ENCODE results near the gene ZNF837.
"Not testable (repeated sequence)": the region's sequence is repeated elsewhere in the genome, so short reads cannot be mapped to it uniquely, and the experiment has no call there.

Gene ZNF837

DNA sequence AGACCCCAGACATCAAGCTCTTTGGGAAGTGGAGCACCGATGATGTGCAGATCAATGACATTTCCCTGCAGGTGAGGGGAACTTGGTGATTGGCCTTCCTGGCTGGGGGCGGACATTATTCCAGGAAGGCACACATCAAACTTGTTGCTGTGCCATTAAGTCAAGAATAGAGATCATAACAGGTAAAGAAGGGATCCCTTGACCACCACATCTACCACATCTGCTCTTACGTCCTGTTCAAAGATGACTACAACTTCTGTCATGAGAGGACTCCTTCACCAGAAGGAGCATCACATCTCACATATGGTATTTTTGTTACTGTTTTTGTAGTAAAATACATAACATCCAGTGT, 7.3 kb upstream of the ZNF837 start:
- ATAC-seq (replicated peaks) = no peak
- H3K27me3 Mint-ChIP-seq = no peaks in the 10 kb centered on the region
- peaks cover 22 to 51% of the 10 kb centered on the region in 2 donors for H3K4me1 Mint-ChIP-seq
- no peak for DNase-seq
- H3K4me3 Mint-ChIP-seq = peak overlapping the region; percentile 91 to 96
- H3K9me3 Mint-ChIP-seq = no peaks in the 10 kb centered on the region
- H3K27ac Mint-ChIP-seq = peak overlapping the region; percentile 98
- peaks cover 29 to 51% of the 10 kb centered on the region in 2 donors for H3K36me3 Mint-ChIP-seq

DNA sequence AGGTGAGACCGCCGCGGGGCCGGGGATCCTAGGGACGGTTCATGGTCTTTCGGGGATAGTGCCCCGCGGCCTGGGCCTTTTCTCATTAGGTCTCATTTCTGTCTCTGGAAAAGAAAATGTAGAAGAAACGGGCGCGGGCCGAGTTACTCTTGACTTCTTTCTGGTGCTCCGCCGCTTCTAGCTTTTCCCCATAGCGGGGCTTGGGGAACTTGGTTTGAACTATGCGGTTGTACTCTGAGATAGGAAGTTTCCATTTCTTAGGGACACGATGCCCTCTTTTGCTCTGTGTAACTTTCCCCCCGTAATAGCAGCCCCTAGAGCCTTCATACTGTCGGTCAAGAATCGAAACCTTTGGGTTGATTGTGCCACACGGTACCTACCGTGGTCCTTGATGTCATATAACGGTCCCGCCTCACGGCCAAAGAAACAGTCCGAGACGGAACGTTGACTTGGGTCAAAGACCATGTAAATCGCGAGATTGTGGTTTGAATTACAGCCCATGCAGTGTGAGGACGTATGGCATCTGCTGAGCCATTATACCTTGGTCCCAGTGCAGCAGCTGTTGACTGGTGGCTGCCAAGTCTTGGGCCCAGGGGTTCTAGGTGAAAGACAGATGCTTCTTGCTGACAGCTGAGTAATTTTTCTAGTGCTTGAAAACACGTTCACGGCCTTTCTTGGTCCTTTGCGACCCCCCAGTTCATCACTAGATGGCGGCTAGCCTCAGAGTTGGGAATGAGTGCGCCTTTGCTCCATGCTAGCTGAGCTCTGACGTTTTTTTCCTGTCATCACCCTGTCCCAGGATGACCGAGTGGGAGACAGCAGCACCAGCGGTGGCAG, 6.7 kb upstream of the ZNF837 start:
- peak overlapping the region; percentile 91 to 96 for H3K4me3 Mint-ChIP-seq
- no peaks in the 10 kb centered on the region for H3K9me3 Mint-ChIP-seq
- no peak for DNase-seq

DNA sequence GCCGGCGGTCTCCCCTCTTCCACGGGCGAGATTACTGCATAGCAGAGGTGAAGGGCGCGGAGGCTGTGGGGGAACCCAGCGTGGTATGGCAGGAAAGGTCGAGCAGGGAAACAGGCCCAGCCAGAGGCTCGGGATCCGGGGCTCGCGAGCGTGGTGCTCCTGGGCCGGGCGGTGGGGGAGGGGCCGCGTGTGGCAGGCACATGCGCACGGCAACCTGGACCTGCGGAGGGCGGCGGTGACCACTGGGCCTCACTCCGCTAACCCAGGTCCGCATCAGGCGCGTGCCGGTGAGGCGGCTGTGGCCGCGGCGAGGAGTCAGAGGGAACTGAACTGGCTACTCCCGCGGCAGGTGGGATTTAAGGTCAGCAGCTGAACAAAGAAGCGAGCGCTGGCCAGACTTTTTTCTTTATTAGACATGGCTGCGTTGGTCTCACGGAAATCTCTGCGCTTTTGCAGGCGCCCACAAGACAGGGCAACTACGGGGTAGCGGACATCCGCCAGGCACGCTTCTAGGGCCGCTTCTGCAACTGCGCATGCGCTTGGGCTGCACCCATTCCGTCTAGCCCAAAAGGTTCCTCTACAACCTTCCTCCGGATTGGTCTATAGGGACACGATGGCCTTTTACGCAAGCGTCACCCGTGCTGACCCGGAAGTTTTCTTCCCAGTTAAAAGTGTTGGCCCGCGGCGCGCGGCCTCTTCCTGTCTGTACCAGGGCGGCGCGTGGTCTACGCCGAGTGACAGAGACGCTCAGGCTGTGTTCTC, 5.9 kb upstream of the ZNF837 start, which contains the start of gene RPS5:
Gene RPS5, plus strand, starts transcription at position 694 of the 762 bp plus-strand sequence. CDS start 869 bp downstream, outside the sequence.
- H3K4me1 Mint-ChIP-seq = peaks cover 21 to 58% of the 10 kb centered on the region in 2 donors
- no peaks in the 10 kb centered on the region for H3K9me3 Mint-ChIP-seq
- H3K27ac Mint-ChIP-seq = peak within 1 kb of the TSS; percentile 98
- H3K27me3 Mint-ChIP-seq = no peaks in the 10 kb centered on the region
- H3K4me3 Mint-ChIP-seq = peak within 1 kb of the TSS; percentile 91 to 96
- ATAC-seq (replicated peaks) (peak; percentile 90 to 92), DNase-seq (peak; percentile 96)
- H3K36me3 Mint-ChIP-seq = peaks cover 24 to 40% of the 10 kb centered on the region in 2 donors

More for the DNA sequence above, 6.7 kb upstream of the ZNF837 start:
- no peaks in the 10 kb centered on the region for H3K27me3 Mint-ChIP-seq
- H3K36me3 Mint-ChIP-seq = peaks cover 24 to 45% of the 10 kb centered on the region in 2 donors
- H3K4me1 Mint-ChIP-seq = peaks cover 18 to 50% of the 10 kb centered on the region in 2 donors
- H3K27ac Mint-ChIP-seq = peak overlapping the region; percentile 98
- ATAC-seq (replicated peaks) = peak in 1 of 2 donors; percentile 7

DNA sequence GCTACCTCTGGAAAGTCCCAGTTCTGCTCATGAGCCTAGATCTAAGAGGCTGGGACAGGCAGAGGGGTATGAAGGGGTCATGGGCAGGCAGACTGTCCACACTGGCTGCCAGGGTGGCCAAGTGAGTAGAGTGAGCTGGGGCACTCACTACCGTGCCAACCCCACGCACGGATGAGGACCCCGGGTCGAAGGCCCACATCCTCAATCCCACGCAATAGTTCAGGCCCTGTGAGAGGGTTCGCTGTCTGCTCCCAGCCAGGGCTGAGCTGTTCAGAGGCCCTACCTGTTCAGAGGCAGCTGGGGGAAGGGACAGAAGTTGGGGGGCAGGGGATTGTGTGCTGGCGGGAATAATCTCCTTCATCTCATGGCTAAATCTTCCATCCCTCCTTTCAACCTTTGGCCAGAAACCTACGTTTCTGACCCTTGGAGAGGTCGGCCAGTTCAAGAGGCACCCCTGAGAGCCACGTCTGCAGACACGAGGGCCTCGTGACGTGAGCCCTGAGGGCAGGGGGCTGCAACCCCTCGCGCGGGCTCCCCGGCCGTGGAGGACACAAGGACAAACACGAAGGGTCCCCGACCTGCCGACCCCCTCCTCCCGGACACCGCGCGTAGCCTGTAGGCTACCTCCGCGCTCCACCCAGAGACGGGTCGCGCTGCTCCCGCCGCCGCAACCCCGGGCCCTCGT, 5.2 kb upstream of the ZNF837 start:
- ATAC-seq (replicated peaks) = peak; percentile 0 to 12
- Mint-ChIP-seq H3K27me3 (no peaks in the 10 kb centered on the region), H3K4me1 (peaks cover 22 to 58% of the 10 kb centered on the region in 2 donors), H3K9me3 (no peaks in the 10 kb centered on the region), H3K36me3 (peaks cover 24 to 38% of the 10 kb centered on the region in 2 donors), H3K4me3 (peak overlapping the region; percentile 91 to 96), H3K27ac (peak overlapping the region; percentile 98)
- no peak for DNase-seq

DNA sequence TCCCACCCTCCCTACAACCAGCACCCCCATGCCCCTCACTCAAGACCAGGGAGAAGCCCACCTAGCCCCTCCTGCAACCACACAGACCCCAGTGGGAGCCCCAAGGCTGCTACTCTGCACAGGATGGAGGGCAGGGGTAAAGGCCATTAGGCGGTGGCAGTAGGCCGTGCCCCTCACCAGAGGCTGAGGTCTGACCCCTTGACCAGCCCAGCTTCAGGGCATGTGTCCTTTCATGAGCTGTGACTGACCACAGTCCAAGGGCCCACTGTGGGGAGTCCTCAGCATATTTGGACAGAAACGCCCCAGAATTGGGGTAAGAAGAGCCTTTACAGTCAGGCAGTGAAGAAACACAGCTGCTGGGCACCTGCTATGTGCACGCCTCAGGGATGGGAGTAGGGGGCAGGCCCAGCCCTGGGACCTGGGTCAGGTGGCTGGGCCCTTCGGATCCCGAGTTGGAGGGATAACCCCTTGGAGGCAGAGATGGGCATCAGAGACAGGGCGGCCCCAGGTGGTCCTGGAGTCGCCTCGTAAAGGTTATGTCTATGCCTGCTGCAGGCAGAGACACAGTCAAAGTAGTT, 4.6 kb upstream of the ZNF837 start:
- peak overlapping the region; percentile 91 to 96 for H3K4me3 Mint-ChIP-seq
- H3K27me3 Mint-ChIP-seq = no peaks in the 10 kb centered on the region
- DNase-seq (no peak), ATAC-seq (replicated peaks) (no peak)
- H3K36me3 Mint-ChIP-seq = peaks cover 18 to 31% of the 10 kb centered on the region in 2 donors
- peaks cover 19 to 52% of the 10 kb centered on the region in 2 donors for H3K4me1 Mint-ChIP-seq
- H3K9me3 Mint-ChIP-seq = no peaks in the 10 kb centered on the region
- H3K27ac Mint-ChIP-seq = peak overlapping the region; percentile 98

DNA sequence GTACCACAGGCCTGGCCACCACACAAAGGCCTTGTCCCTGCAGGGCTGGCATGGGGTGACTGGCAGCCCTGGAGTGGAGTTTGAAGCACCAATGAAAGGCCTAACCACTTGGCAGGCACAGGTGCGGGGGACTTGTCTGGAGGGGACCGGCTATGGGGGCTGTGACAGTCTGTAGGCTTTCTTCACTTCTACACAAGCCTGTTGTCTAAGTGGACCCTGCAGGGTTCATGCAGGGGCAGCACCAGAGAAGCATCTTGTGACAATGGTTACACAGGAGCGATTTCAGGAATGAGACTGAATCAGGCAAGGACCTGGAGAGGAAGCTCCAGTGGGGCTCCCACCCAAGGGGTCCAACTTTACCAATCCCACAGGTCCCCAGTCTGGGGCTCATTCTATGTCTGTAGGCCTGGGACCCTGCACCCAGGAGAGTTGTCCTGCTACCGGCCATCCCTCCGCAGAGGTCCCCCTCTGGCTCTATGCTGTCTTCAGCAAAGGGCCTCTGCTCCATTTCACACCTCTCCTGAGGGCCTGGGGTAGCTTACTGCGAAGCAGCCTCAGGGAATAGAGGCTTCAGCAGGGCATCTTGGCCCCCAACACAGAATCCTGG, 2.3 kb upstream of the ZNF837 start:
- DNase-seq (no peak), ATAC-seq (replicated peaks) (no peak)
- Mint-ChIP-seq H3K27me3 (no peaks in the 10 kb centered on the region), H3K4me1 (peaks cover 30 to 50% of the 10 kb centered on the region in 2 donors), H3K9me3 (no peaks in the 10 kb centered on the region), H3K36me3 (peaks cover 12 to 20% of the 10 kb centered on the region in 2 donors), H3K27ac (no peak overlapping the region), H3K4me3 (no peak overlapping the region)

- peaks cover 27 to 39% of the 10 kb centered on the region in 2 donors for H3K4me1 Mint-ChIP-seq
- DNase-seq = no peak
- H3K27ac Mint-ChIP-seq = peak overlapping the region; percentile 97
- H3K4me3 Mint-ChIP-seq = peak overlapping the region; percentile 91 to 94
- no peak for ATAC-seq (replicated peaks)
- no peaks in the 10 kb centered on the region for H3K9me3 Mint-ChIP-seq
- H3K27me3 Mint-ChIP-seq = no peaks in the 10 kb centered on the region
- H3K36me3 Mint-ChIP-seq = peaks cover 4 to 11% of the 10 kb centered on the region in 2 donors
Observed at GRCh38 chr19:58381460-58382212, 806 bp upstream of the ZNF837 start.

- peak overlapping the region; percentile 97 for H3K27ac Mint-ChIP-seq
- no peaks in the 10 kb centered on the region for H3K27me3 Mint-ChIP-seq
- peak in 1 of 2 donors; percentile 9 for ATAC-seq (replicated peaks)
- DNase-seq = no peak
- no peaks in the 10 kb centered on the region for H3K9me3 Mint-ChIP-seq
- H3K4me1 Mint-ChIP-seq = peaks cover 20 to 25% of the 10 kb centered on the region in 2 donors
- H3K36me3 Mint-ChIP-seq = peaks cover 4 to 6% of the 10 kb centered on the region in 2 donors
- H3K4me3 Mint-ChIP-seq = peak overlapping the region; percentile 91 to 94
Observed at GRCh38 chr19:58380037-58380661, 681 bp downstream of the ZNF837 start.

DNA sequence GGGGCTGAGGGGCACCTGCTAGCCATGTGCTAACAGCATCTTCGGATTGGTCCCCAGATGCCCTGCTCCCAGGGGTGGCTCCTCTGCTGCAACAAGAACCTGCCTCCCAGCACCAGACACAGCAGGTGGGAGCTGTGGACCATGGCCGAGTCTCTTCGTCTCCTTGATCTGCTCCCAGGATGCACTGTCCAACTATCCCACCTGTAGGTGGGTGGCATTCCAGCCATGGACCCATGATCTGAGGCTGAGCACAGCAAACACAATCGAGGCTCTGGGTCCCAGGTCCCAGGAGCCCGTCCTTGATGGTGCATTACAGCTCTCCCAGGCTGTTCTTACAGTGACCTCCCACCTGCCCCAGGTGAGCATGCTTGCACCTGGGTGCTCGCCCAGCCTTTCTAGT, 1.6 kb downstream of the ZNF837 start:
- H3K27me3 Mint-ChIP-seq = no peaks in the 10 kb centered on the region
- H3K4me1 Mint-ChIP-seq = peaks cover 20 to 24% of the 10 kb centered on the region in 2 donors
- no peak for ATAC-seq (replicated peaks)
- H3K36me3 Mint-ChIP-seq = peaks cover 3 to 6% of the 10 kb centered on the region in 2 donors
- H3K9me3 Mint-ChIP-seq = no peaks in the 10 kb centered on the region
- H3K27ac Mint-ChIP-seq = peak overlapping the region; percentile 97
- no peak for DNase-seq
- peak overlapping the region; percentile 91 to 94 for H3K4me3 Mint-ChIP-seq

GRCh38 chr19:58376724-58377123, 4.1 kb downstream of the ZNF837 start:
- H3K27ac Mint-ChIP-seq = not testable (repeated sequence)

GRCh38 chr19:58374200-58374599, 6.6 kb downstream of the ZNF837 start:
- no peaks in the 10 kb centered on the region for H3K27me3 Mint-ChIP-seq
- H3K4me3 Mint-ChIP-seq = no peak overlapping the region
- H3K27ac Mint-ChIP-seq = no peak overlapping the region
- no peaks in the 10 kb centered on the region for H3K9me3 Mint-ChIP-seq
- H3K36me3 Mint-ChIP-seq = peaks cover 4 to 5% of the 10 kb centered on the region in 2 donors
- ATAC-seq (replicated peaks) = no peak
- DNase-seq = no peak
- H3K4me1 Mint-ChIP-seq = peaks cover 2 to 5% of the 10 kb centered on the region in 2 donors

More at GRCh38 chr19:58376724-58377123, 4.1 kb downstream of the ZNF837 start:
- H3K27me3 Mint-ChIP-seq; H3K9me3 Mint-ChIP-seq; DNase-seq; H3K36me3 Mint-ChIP-seq; H3K4me3 Mint-ChIP-seq; ATAC-seq (replicated peaks): not testable (repeated sequence)
- peaks cover 13 to 15% of the 10 kb centered on the region in 2 donors for H3K4me1 Mint-ChIP-seq

GRCh38 chr19:58372311-58373133, 8.3 kb downstream of the ZNF837 start:
- no peaks in the 10 kb centered on the region for H3K27me3 Mint-ChIP-seq
- H3K9me3 Mint-ChIP-seq = no peaks in the 10 kb centered on the region
- ATAC-seq (replicated peaks) (no peak), DNase-seq (no peak)
- H3K4me3 Mint-ChIP-seq = no peak overlapping the region
- H3K4me1 Mint-ChIP-seq = peaks cover 0 to 5% of the 10 kb centered on the region in 2 donors
- H3K27ac Mint-ChIP-seq = no peak overlapping the region
- H3K36me3 Mint-ChIP-seq = peaks cover 4 to 5% of the 10 kb centered on the region in 2 donors

Measured in stimulated activated naive B cell treated with anti-CD40 and anti-IgM and Interleukin-4, amounts not matched to agents 10 μg/mL and 1 μg/mL and 100 μg/mL, for 72 hours (primary cell).